H1 (cell line): ENCODE results near the gene YAP1. TPM values are rescaled to one million over a fixed set of nuclear protein-coding genes. Genes with fewer than 3 reads are reported as not detected.

Experiments
- CTCF ChIA-PET: fragments of 300-600 bp; sonication (Branson Sonifier 250); formaldehyde crosslinking; loops from one replicate; lab custom pipeline; 2021; ENCODE audit not compliant: partially characterized antibody; lab: Charles Lee
- POLR2A ChIA-PET: fragments of 300-600 bp; sonication (Branson Sonifier 250); formaldehyde crosslinking; loops from one replicate; lab custom pipeline; 2021; ENCODE audit warnings: inconsistent platforms; ENCODE audit not compliant: partially characterized antibody; lab: Charles Lee
- DNase-seq, 2 experiments: peaks; one replicate each; pipeline versions ENCODE4 v3.0.0 to v3.0.0-alpha.2; 2010 to 2022; ENCODE audit warnings: low spot score in 2 of 2, low read depth in 1 of 2, mixed read lengths in 1 of 2
- FAIRE-seq: peaks from 2 replicates; lab custom pipeline; 2011; peaks lifted over from hg19 to GRCh38; lab: Jason Lieb, UNC
- H2AFZ ChIP-seq: 2 replicates; pipeline ENCODE4 v1.8.1; 2012; ENCODE audit warnings: low read length, inconsistent platforms
- H2AK5ac ChIP-seq: 2 replicates; pipeline ENCODE4 v1.6.1; 2013; ENCODE audit warnings: low read depth, low read length
- H2BK120ac ChIP-seq: replicated peaks from 2 replicates; pipeline ENCODE3; 2013; ENCODE audit warnings: low read depth, low read length, inconsistent platforms
- H2BK12ac ChIP-seq: 2 replicates; pipeline ENCODE4 v1.6.1; 2013; ENCODE audit warnings: low read depth, low read length
- H2BK15ac ChIP-seq: 2 replicates; pipeline ENCODE4 v1.6.1; 2013; ENCODE audit warnings: low read length
- H2BK20ac ChIP-seq: 2 replicates; pipeline ENCODE4 v1.6.1; 2013; ENCODE audit warnings: low read length
- H2BK5ac ChIP-seq: 2 replicates; pipeline ENCODE4 v1.6.1; 2013; ENCODE audit warnings: low read depth, low read length
- H3K14ac ChIP-seq: 2 replicates; pipeline ENCODE4 v1.6.1; 2013; ENCODE audit warnings: inconsistent platforms; ENCODE audit not compliant: insufficient read length
- H3K18ac ChIP-seq: 2 replicates; pipeline ENCODE4 v1.6.1; 2013; ENCODE audit warnings: low read length; ENCODE audit errors: extremely low read depth
- H3K23ac ChIP-seq: 2 replicates; pipeline ENCODE4 v1.6.1; 2013; ENCODE audit warnings: inconsistent platforms; ENCODE audit not compliant: insufficient read length
- H3K23me2 ChIP-seq: 2 replicates; pipeline ENCODE4 v1.6.1; 2013; ENCODE audit warnings: low read depth, low read length
- H3K27ac ChIP-seq: 2 replicates; pipeline ENCODE4 v1.6.1; 2011; ENCODE audit warnings: low read depth, low read length, inconsistent platforms
- H3K27me3 ChIP-seq, 4 experiments: replicated peaks in 1 of 4; 1 replicate in 1 of 4; 2 replicates in 3 of 4; pipeline versions ENCODE4 v1.6.1 to v1.8.1; 2011 to 2013; ENCODE audit warnings: low read length in 3 of 4, mild to moderate bottlenecking in 3 of 4, inconsistent platforms in 2 of 4, mixed read lengths in 2 of 4, moderate library complexity in 1 of 4; ENCODE audit not compliant: control insufficient read depth in 3 of 4, insufficient read depth in 3 of 4; ENCODE audit errors: extremely low read depth in 1 of 4
- H3K36me3 ChIP-seq, 4 experiments: 2 replicates each; pipeline versions ENCODE4 v1.6.1 to v1.8.1; 2011 to 2013; ENCODE audit warnings: mild to moderate bottlenecking in 4 of 4, low read length in 3 of 4, moderate library complexity in 2 of 4, control low read depth in 1 of 4, inconsistent platforms in 1 of 4; ENCODE audit not compliant: insufficient read depth in 4 of 4, control insufficient read depth in 2 of 4
- H3K4ac ChIP-seq: replicated peaks from 2 replicates; pipeline ENCODE3; 2013; ENCODE audit warnings: low read length, low read depth, mixed read lengths, inconsistent platforms; ENCODE audit not compliant: insufficient read length
- H3K4me1 ChIP-seq, 4 experiments: replicated peaks in 1 of 4; 1 replicate in 1 of 4; 2 replicates in 3 of 4; pipeline versions ENCODE4 v1.6.1 to v1.8.1; 2011 to 2013; ENCODE audit warnings: low read length in 3 of 4, inconsistent platforms in 2 of 4, mixed read lengths in 1 of 4; ENCODE audit not compliant: insufficient read depth in 4 of 4, control insufficient read depth in 3 of 4
- H3K4me2 ChIP-seq, 2 experiments: 2 replicates each; pipeline versions ENCODE4 v1.6.1 to v1.8.1; 2011 to 2013; ENCODE audit warnings: low read depth in 2 of 2, low read length in 2 of 2, control low read depth in 1 of 2, inconsistent platforms in 1 of 2, mild to moderate bottlenecking in 1 of 2; ENCODE audit not compliant: insufficient read depth in 1 of 2
- H3K4me3 ChIP-seq, 4 experiments: fragments of 200-600, 300-600 bp in 1 of 4; sonication (generic), shearing (Covaris generic), sonication (Bioruptor Twin) in 1 of 4; 2 replicates each; pipeline versions ENCODE4 v1.5.1 to v1.8.1; 2011 to 2016; ENCODE audit warnings: low read length in 4 of 4, low read depth in 3 of 4, control low read depth in 2 of 4, inconsistent platforms in 2 of 4, mild to moderate bottlenecking in 2 of 4, mixed read lengths in 1 of 4, moderate library complexity in 1 of 4; ENCODE audit not compliant: insufficient read depth in 2 of 4; ENCODE audit errors: extremely low read depth in 1 of 4
- H3K56ac ChIP-seq: replicated peaks from 2 replicates; pipeline ENCODE3; 2013; ENCODE audit warnings: low read depth, mild to moderate bottlenecking, mixed read lengths, low read length, inconsistent platforms; ENCODE audit not compliant: insufficient read length
- H3K79me1 ChIP-seq: 2 replicates; pipeline ENCODE4 v1.6.1; 2013; ENCODE audit warnings: low read depth, low read length, control low read depth
- H3K79me2 ChIP-seq, 2 experiments: 2 replicates each; pipeline versions ENCODE4 v1.6.1 to v1.8.1; 2012 to 2013; ENCODE audit warnings: low read length in 2 of 2, mild to moderate bottlenecking in 2 of 2, inconsistent platforms in 1 of 2; ENCODE audit not compliant: insufficient read depth in 2 of 2, control insufficient read depth in 1 of 2
- H3K9ac ChIP-seq, 4 experiments: replicated peaks in 1 of 4; 1 replicate in 1 of 4; 2 replicates in 3 of 4; pipeline versions ENCODE4 v1.6.1 to v1.8.1; 2011 to 2013; ENCODE audit warnings: low read depth in 3 of 4, low read length in 3 of 4, control low read depth in 2 of 4, mild to moderate bottlenecking in 2 of 4, moderate library complexity in 2 of 4, inconsistent platforms in 1 of 4; ENCODE audit errors: extremely low read depth in 1 of 4
- H3K9me3 ChIP-seq, 2 experiments: 2 replicates each; pipeline versions ENCODE4 v1.6.1 to v1.8.1; 2012 to 2013; ENCODE audit warnings: mild to moderate bottlenecking in 2 of 2, moderate library complexity in 2 of 2, control low read depth in 1 of 2, inconsistent platforms in 1 of 2, low read depth in 1 of 2, low read length in 1 of 2, mixed read lengths in 1 of 2; ENCODE audit not compliant: insufficient read depth in 2 of 2
- H4K20me1 ChIP-seq, 2 experiments: replicated peaks in 1 of 2; 2 replicates each; pipeline versions ENCODE3 to v1.8.1; 2011 to 2013; ENCODE audit warnings: inconsistent platforms in 2 of 2, low read length in 2 of 2, mild to moderate bottlenecking in 1 of 2; ENCODE audit not compliant: insufficient read depth in 2 of 2, control insufficient read depth in 1 of 2
- H4K5ac ChIP-seq: 2 replicates; pipeline ENCODE4 v1.6.1; 2013; ENCODE audit warnings: low read length, low read depth, mixed read lengths, inconsistent platforms; ENCODE audit not compliant: insufficient read length
- H4K8ac ChIP-seq: 2 replicates; pipeline ENCODE4 v1.8.0; 2013; ENCODE audit warnings: mild to moderate bottlenecking, moderate library complexity, low read length, inconsistent platforms; ENCODE audit not compliant: insufficient read depth; ENCODE audit errors: extremely low read depth
- H4K91ac ChIP-seq: replicated peaks from 2 replicates; pipeline ENCODE3; 2013; ENCODE audit warnings: low read length, mixed read lengths, inconsistent platforms; ENCODE audit not compliant: insufficient read length
- CHD1 ChIP-seq: IDR thresholded peaks from 2 replicates; pipeline ENCODE4 v1.6.1; 2012; ENCODE audit warnings: low read depth, low read length, improper control_type of control experiment
- WGBS, 2 experiments: shearing (Covaris generic) in 1 of 2; methylation state at CpG; one replicate each; pipeline versions ENCODE4 v1.1.6 to v1.1.7; 2013 to 2015; ENCODE audit warnings: low lambda C conversion rate in 2 of 2, mixed read lengths in 2 of 2, inconsistent platforms in 1 of 2, low coverage in 1 of 2, missing lambda C conversion rate in 1 of 2; ENCODE audit not compliant: insufficient replicate concordance in 2 of 2, insufficient coverage in 1 of 2, insufficient read length in 1 of 2; ENCODE audit errors: extremely low coverage in 1 of 2, missing lambda C conversion rate in 1 of 2; 5-methylcytosine and 5-hydroxymethylcytosine counted together
- polyA plus RNA-seq, 7 experiments: library from polyadenylated mRNA; depleted of rRNA in 3 of 7; stranded (reverse) in 5 of 7; unstranded in 2 of 7; fragments of >200 nt in 5 of 7; fragments of 200-250 nt in 2 of 7; gene quantifications; 1 replicate in 5 of 7; 2 replicates in 1 of 7; 4 replicates in 1 of 7; pipeline versions ENCODE4 v1.2.1 to v1.2.3, GENCODE V29; 2011 to 2013; ENCODE audit warnings: missing spikeins in 2 of 7, mixed read lengths in 2 of 7
- total RNA-seq: library from RNA; stranded (reverse); fragmentation: NEBNext Ultra II Directional; extraction: Animal tissue kit (Norgen Biotek cat#: 25700); gene quantifications from 2 replicates; pipeline ENCODE4 v1.2.1, GENCODE V29; 2021

The YAP1 gene
- total and polyA plus RNA-seq, 2 of the 8 experiments (the other 6 are each of a cell fraction or from before 2014, with no cell fraction given) = 62.0 to 108 TPM

DNA sequence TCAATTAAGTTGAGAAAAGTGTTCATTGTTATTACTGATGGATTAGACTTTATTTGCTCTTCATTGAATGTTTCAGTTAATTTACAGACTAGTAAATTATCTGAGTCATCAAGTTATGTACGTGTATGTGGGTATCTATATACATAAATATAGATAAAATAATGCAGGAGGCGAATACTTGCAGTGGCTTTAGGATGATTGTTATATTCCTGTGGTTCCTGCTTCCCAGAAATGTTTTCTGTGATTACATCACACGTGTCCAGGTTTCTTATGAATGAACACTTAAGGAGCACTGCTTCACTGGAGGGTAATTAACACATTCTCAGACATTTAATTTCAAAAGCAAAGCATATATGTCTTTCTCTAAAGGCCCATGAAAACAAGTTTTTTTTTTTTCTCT lies 28.4 kb downstream of the YAP1 start:
- ChIA-PET CTCF (no interaction called here), POLR2A (interaction anchor here (1.2 kb wide), 1 partner anchor 29 kb away, joined by 3 read pairs; no protein-coding TSS in a partner anchor)
- Histone ChIP-seq H4K5ac (no peak overlapping the region), H3K9me3 (no peaks in the 10 kb centered on the region), H2BK5ac (no peak overlapping the region), H3K27me3 (no peaks in the 10 kb centered on the region), H2AFZ (no peak overlapping the region), H3K36me3 (no peaks in the 10 kb centered on the region), H2AK5ac (no peak overlapping the region), H4K8ac (no peak overlapping the region), H2BK120ac (no peak overlapping the region), H2BK15ac (no peak overlapping the region), H3K4ac (no peak overlapping the region), H4K91ac (no peak overlapping the region), H3K23ac (no peak overlapping the region), H3K79me1 (peaks cover 5% of the 10 kb centered on the region), H3K4me2 (no peak overlapping the region), H3K23me2 (no peaks in the 10 kb centered on the region), H3K9ac (no peak overlapping the region), H3K56ac (no peak overlapping the region), H3K18ac (no peak overlapping the region), H3K4me1 (peaks cover 0 to 5% (median 2%) of the 10 kb centered on the region in 4 experiments; a peak in 3 of 7 replicates), H2BK12ac (no peak overlapping the region), H3K27ac (no peak overlapping the region), H3K4me3 (no peak overlapping the region), H2BK20ac (no peak overlapping the region), H3K14ac (no peak overlapping the region), H3K79me2 (peaks cover 7 to 96% of the 10 kb centered on the region in 2 experiments), H4K20me1 (no peaks in the 10 kb centered on the region)
- no peak for TF ChIP-seq CHD1
- no peak for DNase-seq
- FAIRE-seq = no peak
- 88% methylated on average over 3 of the region's 3 CpGs; no CpG with 5 or more reads in 1 of the 2 experiments for WGBS, 2 experiments
